SK-N-SH (cell line): ENCODE measurements around the gene ACIN1. TPM values are rescaled to one million over a fixed set of nuclear protein-coding genes. Genes with fewer than 3 reads are reported as not detected.

Source experiments
- CTCF ChIA-PET: fragments of 300-600, 350-600 bp; formaldehyde crosslinking; extraction: SDS; loops from one replicate; lab custom pipeline; 2021; lab: Yijun Ruan, JAX
- POLR2A ChIA-PET: fragments of 350-600 bp; sonication (Branson Sonifier 250); formaldehyde crosslinking; extraction: SDS; loops from one replicate; lab custom pipeline; 2020; ENCODE audit warnings: antibody characterized with exemption, inconsistent platforms; lab: Yijun Ruan, JAX
- DNase-seq: peaks from one replicate; pipeline ENCODE4 v3.0.0; 2012
- H2AFZ ChIP-seq: fragments of 200-600 bp; sonication (generic); 2 replicates; pipeline ENCODE4 v1.8.1; 2016; ENCODE audit warnings: antibody characterized with exemption, mild to moderate bottlenecking, low read depth
- H3F3A ChIP-seq: fragments of 200-600 bp; sonication (generic); replicated peaks from 2 replicates; pipeline ENCODE3; 2016; ENCODE audit warnings: antibody characterized with exemption, mild to moderate bottlenecking; ENCODE audit not compliant: insufficient read depth
- H3K27ac ChIP-seq, 2 experiments: fragments of 200-500 bp in 1 of 2; fragments of 200-600 bp in 1 of 2; sonication (Bioruptor generic) in 1 of 2; sonication (generic), shearing (Covaris generic) in 1 of 2; 2 replicates each; pipeline versions ENCODE4 v1.5.1 to v1.6.1; 2014 to 2016; ENCODE audit warnings: low read depth in 2 of 2, inconsistent platforms in 1 of 2, low read length in 1 of 2, mild to moderate bottlenecking in 1 of 2, mixed read lengths in 1 of 2
- H3K27me3 ChIP-seq: fragments of 200-600 bp; sonication (generic), shearing (Covaris generic); 2 replicates; pipeline ENCODE4 v1.6.1; 2016; ENCODE audit warnings: mixed run types; ENCODE audit not compliant: insufficient read depth
- H3K36me3 ChIP-seq, 2 experiments: fragments of 200-500 bp in 1 of 2; fragments of 200-600 bp in 1 of 2; sonication (Bioruptor generic) in 1 of 2; sonication (generic) in 1 of 2; replicated peaks in 1 of 2; 2 replicates each; pipeline versions ENCODE3 to v1.5.1; 2014 to 2016; ENCODE audit warnings: low read length in 1 of 2, mild to moderate bottlenecking in 1 of 2; ENCODE audit not compliant: insufficient read depth in 2 of 2, control insufficient read depth in 1 of 2
- H3K4me1 ChIP-seq, 2 experiments: fragments of 200-500 bp in 1 of 2; fragments of 200-600 bp in 1 of 2; sonication (Bioruptor generic) in 1 of 2; sonication (generic), shearing (Covaris generic) in 1 of 2; 2 replicates each; pipeline versions ENCODE4 v1.5.1 to v1.6.1; 2014 to 2016; ENCODE audit warnings: low read depth in 1 of 2, low read length in 1 of 2, mixed run types in 1 of 2; ENCODE audit not compliant: insufficient read depth in 2 of 2, control insufficient read depth in 1 of 2
- H3K4me2 ChIP-seq: fragments of 200-600 bp; sonication (generic), shearing (Covaris generic); 2 replicates; pipeline ENCODE4 v1.6.1; 2017; ENCODE audit warnings: mixed run types
- H3K4me3 ChIP-seq, 2 experiments: fragments of 200-500 bp in 1 of 2; fragments of 200-600 bp in 1 of 2; sonication (Bioruptor generic) in 1 of 2; sonication (generic), shearing (Covaris generic) in 1 of 2; 2 replicates each; pipeline versions ENCODE4 v1.5.1 to v1.8.1; 2014 to 2016; ENCODE audit warnings: low read depth in 2 of 2, inconsistent platforms in 1 of 2, low read length in 1 of 2, mild to moderate bottlenecking in 1 of 2, mixed read lengths in 1 of 2, moderate library complexity in 1 of 2
- H3K79me2 ChIP-seq: fragments of 200-600 bp; sonication (generic); 2 replicates; pipeline ENCODE4 v1.8.1; 2017; ENCODE audit warnings: mild to moderate bottlenecking; ENCODE audit not compliant: insufficient read depth
- H3K9ac ChIP-seq: fragments of 200-600 bp; sonication (generic); 2 replicates; pipeline ENCODE4 v1.6.1; 2017; ENCODE audit warnings: mixed run types
- H3K9me2 ChIP-seq: fragments of 200-600 bp; sonication (generic); 2 replicates; pipeline ENCODE4 v1.6.1; 2017; ENCODE audit warnings: mixed run types
- H3K9me3 ChIP-seq: fragments of 200-600 bp; sonication (generic); 2 replicates; pipeline ENCODE4 v1.6.1; 2017; ENCODE audit warnings: mixed run types, mild to moderate bottlenecking, moderate library complexity
- H4K20me1 ChIP-seq: fragments of 200-600 bp; sonication (generic); 2 replicates; pipeline ENCODE4 v1.6.1; 2017; ENCODE audit warnings: mild to moderate bottlenecking, mixed run types; ENCODE audit not compliant: insufficient read depth
- EZH2phosphoT487 ChIP-seq: fragments of 200-600 bp; sonication (generic); IDR thresholded peaks from 2 replicates; pipeline ENCODE4 v1.6.1; 2017; ENCODE audit warnings: low read depth, mixed run types, mild to moderate bottlenecking, antibody characterized with exemption, moderate library complexity, borderline replicate concordance
- IRF3 ChIP-seq: fragments of 150-350 bp; IDR thresholded peaks from 2 replicates; pipeline ENCODE4 v1.6.1; 2016; ENCODE audit warnings: mild to moderate bottlenecking, low read depth, low read length
- NRF1 ChIP-seq: IDR thresholded peaks from 2 replicates; pipeline ENCODE4 v1.6.1; 2012; ENCODE audit warnings: low read depth, mild to moderate bottlenecking, low read length
- POLR2AphosphoS5 ChIP-seq: IDR thresholded peaks from 2 replicates; pipeline ENCODE4 v1.6.1; 2012; ENCODE audit warnings: low read depth, low read length
- RAD21 ChIP-seq: IDR thresholded peaks from 2 replicates; pipeline ENCODE4 v1.6.1; 2012; ENCODE audit warnings: mild to moderate bottlenecking, low read length
- REST ChIP-seq: IDR thresholded peaks from 2 replicates; pipeline ENCODE4 v1.6.1; 2012; ENCODE audit warnings: mild to moderate bottlenecking, low read depth, low read length, moderate library complexity
- RFX5 ChIP-seq: IDR thresholded peaks from 2 replicates; pipeline ENCODE4 v1.6.1; 2012; ENCODE audit warnings: mild to moderate bottlenecking, improper control_type of control experiment, low read length
- TAF1 ChIP-seq: IDR thresholded peaks from 2 replicates; pipeline ENCODE4 v1.6.1; 2012; ENCODE audit warnings: low read depth, mild to moderate bottlenecking, low read length, moderate library complexity, borderline replicate concordance
- TCF12 ChIP-seq: IDR thresholded peaks from 2 replicates; pipeline ENCODE4 v1.4.0; 2012
- USF2 ChIP-seq: fragments of 150-350 bp; IDR thresholded peaks from 2 replicates; pipeline ENCODE4 v1.6.1; 2017; ENCODE audit warnings: antibody characterized with exemption, low read length, low read depth, borderline replicate concordance
- WGBS: methylation state at CpG from one replicate; pipeline ENCODE4 v1.1.6; 2017; ENCODE audit warnings: low lambda C conversion rate; 5-methylcytosine and 5-hydroxymethylcytosine counted together
- polyA plus RNA-seq, 3 experiments: library from polyadenylated mRNA; depleted of rRNA; stranded (reverse); fragments of >200 nt; gene quantifications; 2 replicates each; pipeline ENCODE4 v1.2.3, GENCODE V29; 2012

ACIN1 gene
- polyA plus RNA-seq, 1 of the 3 experiments (the other 2 are of a cell fraction), result 159 TPM

GRCh38 chr14:23028799-23029198, 66.1 kb downstream of the ACIN1 start (continued):
- TF ChIP-seq IRF3 (no peak), NRF1 (no peak), RAD21 (no peak), EZH2phosphoT487 (no peak), TAF1 (no peak), TCF12 (no peak)
- TF ChIP-seq, all 33 proteins: peak for 0

GRCh38 chr14:23025151-23025814, 69.7 kb downstream of the ACIN1 start:
- no peaks in the 10 kb centered on the region for H4K20me1 ChIP-seq
- H3K79me2 ChIP-seq, result peaks cover 24% of the 10 kb centered on the region
- CTCF ChIA-PET, result interaction anchor here (0.8 to 4.7 kb wide), 8 partner anchors 9 to 52 kb away, joined by 3 to 27 read pairs (median 4); partner anchors contain the start of gene CDH24
- 94% methylated on average over 4 of the region's 4 CpGs for WGBS
- H3K36me3 ChIP-seq, result peaks cover 22 to 31% of the 10 kb centered on the region in 2 experiments
- H3K27me3 ChIP-seq, result no peaks in the 10 kb centered on the region
- no peak overlapping the region for H3K4me2 ChIP-seq
- H2AFZ ChIP-seq, result no peak overlapping the region
- peaks cover 4 to 12% of the 10 kb centered on the region in 2 experiments; a peak in 2 of 4 replicates for H3K4me1 ChIP-seq
- no peak overlapping the region for H3K9ac ChIP-seq
- H3K9me3 ChIP-seq, result no peaks in the 10 kb centered on the region
- DNase-seq, result no peak
- TF ChIP-seq REST (no peak), USF2 (no peak), RFX5 (no peak), POLR2AphosphoS5 (0 out of 2 replicates have a peak, but pooled peaks have one; percentile 15)
- no peak overlapping the region for H3K4me3 ChIP-seq
- H3F3A ChIP-seq, result peaks cover 15% of the 10 kb centered on the region
- H3K27ac ChIP-seq, result no peak overlapping the region
- no peaks in the 10 kb centered on the region for H3K9me2 ChIP-seq
- POLR2A ChIA-PET, result interaction anchor here (1.2 kb wide), 1 partner anchor 19 kb away, joined by 5 read pairs; no protein-coding TSS in a partner anchor
